ENCODE results near the gene PHACTR3. TPM values are rescaled to one million over a fixed set of nuclear protein-coding genes. Genes with fewer than 3 reads are reported as not detected.

The PHACTR3 gene
- total and polyA plus RNA-seq, 4 donors: 0.14 to 0.42 (median 0.17) TPM

DNA sequence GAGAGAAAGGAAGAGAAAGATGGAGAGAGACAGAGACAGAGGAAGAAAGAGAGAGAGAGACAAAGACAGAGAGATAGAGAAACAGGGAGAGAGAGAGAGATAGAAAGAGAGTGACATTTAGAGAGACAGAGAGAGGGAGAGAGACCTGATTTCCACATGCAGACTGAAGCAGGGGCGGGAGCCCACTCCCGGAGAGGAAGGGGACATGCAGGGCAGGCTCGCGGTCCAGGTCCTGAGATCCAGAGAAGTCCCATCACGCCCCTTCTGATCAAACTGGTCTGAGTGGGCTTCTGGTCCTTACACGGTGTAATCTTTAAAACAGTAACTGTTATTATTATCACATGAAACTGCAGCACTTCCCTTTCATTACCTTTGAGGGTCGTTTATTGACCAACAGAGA, 62.2 kb downstream of the PHACTR3 start:
- peaks cover 0 to 3% (median 0%) of the 10 kb centered on the region in 4 donors for H3K27me3 ChIP-seq (ENCODE audit: control insufficient read depth in 4 of 4, insufficient read depth in 4 of 4, low read length in 3 of 4)
- no peaks in the 10 kb centered on the region for H3K36me3 ChIP-seq (ENCODE audit: control insufficient read depth in 4 of 4, insufficient read depth in 3 of 4, low read depth in 1 of 4, low read length in 3 of 4)
- no peaks in the 10 kb centered on the region for H3K4me1 ChIP-seq (ENCODE audit: control insufficient read depth in 4 of 4, insufficient read depth in 4 of 4, low read length in 3 of 4)
- no peak overlapping the region for H3K4me3 ChIP-seq (ENCODE audit: low read depth in 1 of 3, low read length in 3 of 3)
- no peak for DNase-seq (ENCODE audit: low spot score)
- H3K27ac ChIP-seq (ENCODE audit: low read depth in 1 of 2, low read length in 2 of 2): no peak overlapping the region
- TF ChIP-seq RAD21 (IDR thresholded peaks at IDR 0.05) (no peak), YY1 (IDR thresholded peaks at IDR 0.05) (no peak), RXRA (IDR thresholded peaks at IDR 0.05) (no peak), TAF1 (conservative IDR thresholded peaks at IDR 0.05) (no peak)
- H3K9me3 ChIP-seq (ENCODE audit: control insufficient read depth in 4 of 4, low read length in 3 of 4): no peaks in the 10 kb centered on the region
- H3K9ac ChIP-seq (ENCODE audit: low read depth in 1 of 2, low read length in 2 of 2): no peak overlapping the region
- WGBS: 68% methylated on average over 7 of the region's 7 CpGs

DNA sequence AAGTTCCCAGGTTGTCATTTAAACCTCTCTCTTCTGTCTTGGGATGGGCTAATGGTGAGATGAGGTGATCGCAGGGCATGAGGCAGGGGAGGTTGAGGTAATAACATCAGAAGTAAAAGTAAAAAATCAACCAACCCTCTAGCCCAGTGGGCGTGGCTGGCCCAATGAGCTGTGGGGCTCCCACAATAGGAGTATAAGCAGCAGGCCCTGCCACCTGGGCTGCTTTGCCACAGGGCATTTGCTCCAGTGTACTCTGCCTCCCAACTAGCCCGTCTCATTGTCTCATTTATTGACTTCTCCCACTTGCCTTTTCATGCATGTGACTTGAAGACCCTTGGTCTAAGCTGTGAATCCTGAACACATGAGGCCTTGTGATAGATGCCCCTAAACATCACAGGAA, 62.8 kb downstream of the PHACTR3 start:
- TF ChIP-seq, protein P1, sequence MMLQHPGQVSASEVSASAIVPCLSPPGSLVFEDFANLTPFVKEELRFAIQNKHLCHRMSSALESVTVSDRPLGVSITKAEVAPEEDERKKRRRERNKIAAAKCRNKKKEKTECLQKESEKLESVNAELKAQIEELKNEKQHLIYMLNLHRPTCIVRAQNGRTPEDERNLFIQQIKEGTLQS (IDR thresholded peaks at IDR 0.05): no peak
- TF ChIP-seq FOXA2 (IDR thresholded peaks at IDR 0.05) (no peak), JUND (IDR thresholded peaks at IDR 0.05) (no peak), YY1 (IDR thresholded peaks at IDR 0.05) (no peak)
- TF ChIP-seq, protein P2, sequence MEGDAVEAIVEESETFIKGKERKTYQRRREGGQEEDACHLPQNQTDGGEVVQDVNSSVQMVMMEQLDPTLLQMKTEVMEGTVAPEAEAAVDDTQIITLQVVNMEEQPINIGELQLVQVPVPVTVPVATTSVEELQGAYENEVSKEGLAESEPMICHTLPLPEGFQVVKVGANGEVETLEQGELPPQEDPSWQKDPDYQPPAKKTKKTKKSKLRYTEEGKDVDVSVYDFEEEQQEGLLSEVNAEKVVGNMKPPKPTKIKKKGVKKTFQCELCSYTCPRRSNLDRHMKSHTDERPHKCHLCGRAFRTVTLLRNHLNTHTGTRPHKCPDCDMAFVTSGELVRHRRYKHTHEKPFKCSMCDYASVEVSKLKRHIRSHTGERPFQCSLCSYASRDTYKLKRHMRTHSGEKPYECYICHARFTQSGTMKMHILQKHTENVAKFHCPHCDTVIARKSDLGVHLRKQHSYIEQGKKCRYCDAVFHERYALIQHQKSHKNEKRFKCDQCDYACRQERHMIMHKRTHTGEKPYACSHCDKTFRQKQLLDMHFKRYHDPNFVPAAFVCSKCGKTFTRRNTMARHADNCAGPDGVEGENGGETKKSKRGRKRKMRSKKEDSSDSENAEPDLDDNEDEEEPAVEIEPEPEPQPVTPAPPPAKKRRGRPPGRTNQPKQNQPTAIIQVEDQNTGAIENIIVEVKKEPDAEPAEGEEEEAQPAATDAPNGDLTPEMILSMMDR (IDR thresholded peaks at IDR 0.05; ENCODE audit: low read depth, low read length, missing input control): no peak
- TF ChIP-seq, protein P3, sequence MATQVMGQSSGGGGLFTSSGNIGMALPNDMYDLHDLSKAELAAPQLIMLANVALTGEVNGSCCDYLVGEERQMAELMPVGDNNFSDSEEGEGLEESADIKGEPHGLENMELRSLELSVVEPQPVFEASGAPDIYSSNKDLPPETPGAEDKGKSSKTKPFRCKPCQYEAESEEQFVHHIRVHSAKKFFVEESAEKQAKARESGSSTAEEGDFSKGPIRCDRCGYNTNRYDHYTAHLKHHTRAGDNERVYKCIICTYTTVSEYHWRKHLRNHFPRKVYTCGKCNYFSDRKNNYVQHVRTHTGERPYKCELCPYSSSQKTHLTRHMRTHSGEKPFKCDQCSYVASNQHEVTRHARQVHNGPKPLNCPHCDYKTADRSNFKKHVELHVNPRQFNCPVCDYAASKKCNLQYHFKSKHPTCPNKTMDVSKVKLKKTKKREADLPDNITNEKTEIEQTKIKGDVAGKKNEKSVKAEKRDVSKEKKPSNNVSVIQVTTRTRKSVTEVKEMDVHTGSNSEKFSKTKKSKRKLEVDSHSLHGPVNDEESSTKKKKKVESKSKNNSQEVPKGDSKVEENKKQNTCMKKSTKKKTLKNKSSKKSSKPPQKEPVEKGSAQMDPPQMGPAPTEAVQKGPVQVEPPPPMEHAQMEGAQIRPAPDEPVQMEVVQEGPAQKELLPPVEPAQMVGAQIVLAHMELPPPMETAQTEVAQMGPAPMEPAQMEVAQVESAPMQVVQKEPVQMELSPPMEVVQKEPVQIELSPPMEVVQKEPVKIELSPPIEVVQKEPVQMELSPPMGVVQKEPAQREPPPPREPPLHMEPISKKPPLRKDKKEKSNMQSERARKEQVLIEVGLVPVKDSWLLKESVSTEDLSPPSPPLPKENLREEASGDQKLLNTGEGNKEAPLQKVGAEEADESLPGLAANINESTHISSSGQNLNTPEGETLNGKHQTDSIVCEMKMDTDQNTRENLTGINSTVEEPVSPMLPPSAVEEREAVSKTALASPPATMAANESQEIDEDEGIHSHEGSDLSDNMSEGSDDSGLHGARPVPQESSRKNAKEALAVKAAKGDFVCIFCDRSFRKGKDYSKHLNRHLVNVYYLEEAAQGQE (IDR thresholded peaks at IDR 0.05): no peak
- TF ChIP-seq, protein P4, sequence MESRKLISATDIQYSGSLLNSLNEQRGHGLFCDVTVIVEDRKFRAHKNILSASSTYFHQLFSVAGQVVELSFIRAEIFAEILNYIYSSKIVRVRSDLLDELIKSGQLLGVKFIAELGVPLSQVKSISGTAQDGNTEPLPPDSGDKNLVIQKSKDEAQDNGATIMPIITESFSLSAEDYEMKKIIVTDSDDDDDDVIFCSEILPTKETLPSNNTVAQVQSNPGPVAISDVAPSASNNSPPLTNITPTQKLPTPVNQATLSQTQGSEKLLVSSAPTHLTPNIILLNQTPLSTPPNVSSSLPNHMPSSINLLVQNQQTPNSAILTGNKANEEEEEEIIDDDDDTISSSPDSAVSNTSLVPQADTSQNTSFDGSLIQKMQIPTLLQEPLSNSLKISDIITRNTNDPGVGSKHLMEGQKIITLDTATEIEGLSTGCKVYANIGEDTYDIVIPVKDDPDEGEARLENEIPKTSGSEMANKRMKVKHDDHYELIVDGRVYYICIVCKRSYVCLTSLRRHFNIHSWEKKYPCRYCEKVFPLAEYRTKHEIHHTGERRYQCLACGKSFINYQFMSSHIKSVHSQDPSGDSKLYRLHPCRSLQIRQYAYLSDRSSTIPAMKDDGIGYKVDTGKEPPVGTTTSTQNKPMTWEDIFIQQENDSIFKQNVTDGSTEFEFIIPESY (IDR thresholded peaks at IDR 0.05): no peak
- Histone ChIP-seq H3K4me3 (ENCODE audit: low read depth in 1 of 3, low read length in 3 of 3) (no peak overlapping the region), H3K36me3 (ENCODE audit: control insufficient read depth in 4 of 4, insufficient read depth in 3 of 4, low read depth in 1 of 4, low read length in 3 of 4) (no peaks in the 10 kb centered on the region), H3K4me1 (ENCODE audit: control insufficient read depth in 4 of 4, insufficient read depth in 4 of 4, low read length in 3 of 4) (no peaks in the 10 kb centered on the region), H3K9me3 (ENCODE audit: control insufficient read depth in 4 of 4, low read length in 3 of 4) (no peaks in the 10 kb centered on the region), H3K27me3 (ENCODE audit: control insufficient read depth in 4 of 4, insufficient read depth in 4 of 4, low read length in 3 of 4) (peaks cover 0 to 3% (median 0%) of the 10 kb centered on the region in 4 donors), H3K27ac (ENCODE audit: low read depth in 1 of 2, low read length in 2 of 2) (no peak overlapping the region), H3K9ac (ENCODE audit: low read depth in 1 of 2, low read length in 2 of 2) (no peak overlapping the region)
- DNase-seq (ENCODE audit: low spot score): no peak
- WGBS: 73% methylated on average over 3 of the region's 3 CpGs

Measured in liver (tissue), 9 donors.